ENCODE measurements around the gene RAET1G.
"Not testable (repeated sequence)": the region's sequence is repeated elsewhere in the genome, so short reads cannot be mapped to it uniquely, and the experiment has no call there.

The RAET1G gene

DNA sequence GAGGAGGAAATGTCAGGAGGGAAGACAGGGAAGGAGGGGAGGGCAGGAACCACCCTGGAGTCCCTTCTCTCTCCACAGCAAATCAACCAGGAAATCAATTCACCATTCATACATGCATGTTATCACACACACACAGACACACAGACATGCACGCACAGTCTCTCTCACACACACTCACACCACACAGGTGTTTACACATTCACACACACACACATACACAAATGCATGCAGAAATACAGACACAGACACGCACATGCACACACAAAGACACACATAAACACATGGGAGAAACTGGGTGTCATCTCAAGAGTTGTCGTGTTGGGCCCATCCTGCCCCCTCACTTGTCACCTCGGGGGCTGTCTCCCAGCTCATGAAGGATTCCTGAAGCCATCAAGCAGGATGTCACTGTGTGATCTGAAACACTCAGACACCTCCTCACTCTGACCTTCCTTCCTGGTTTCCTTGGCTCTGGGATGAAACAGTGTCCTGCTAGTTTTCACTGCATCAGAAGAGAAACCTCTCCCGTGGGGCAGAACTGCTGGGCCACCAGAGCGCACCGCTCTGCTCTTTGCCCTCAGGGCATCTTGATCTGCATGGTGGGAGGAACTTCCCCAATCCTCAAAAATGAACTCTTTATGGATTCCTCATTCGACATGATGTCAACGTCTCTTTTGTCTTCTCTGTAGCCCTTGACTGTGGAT, 9.2 kb downstream of the RAET1G start:
- no peak for DNase-seq (ENCODE audit: low read depth)
- no peak overlapping the region for H3K4me3 ChIP-seq (ENCODE audit: low read depth, low read length)
- no peak for TF ChIP-seq CTCF (conservative IDR thresholded peaks at IDR 0.05; ENCODE audit: low read depth, low read length)

DNA sequence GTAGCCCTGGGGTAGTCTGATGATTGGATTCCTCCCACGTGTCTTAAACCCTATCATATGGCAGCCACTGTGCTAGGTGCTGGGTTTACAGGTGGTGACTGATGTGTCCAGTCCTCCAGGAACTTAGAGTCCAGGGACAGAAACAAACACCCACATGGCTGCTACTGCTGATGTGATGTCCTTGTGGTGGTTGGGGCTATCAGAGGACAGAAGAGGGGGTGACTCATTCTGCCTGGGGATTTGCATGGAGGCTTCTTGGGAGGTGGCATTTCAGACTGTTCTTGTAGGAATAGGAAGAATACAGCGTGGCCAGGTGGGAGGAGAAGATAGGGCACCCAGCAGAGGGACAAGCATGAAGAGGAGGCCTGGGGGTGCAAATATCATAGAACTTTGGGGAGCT, 9.8 kb downstream of the RAET1G start:
- TF ChIP-seq CTCF (conservative IDR thresholded peaks at IDR 0.05; ENCODE audit: low read depth, low read length) = no peak
- H3K4me3 ChIP-seq (ENCODE audit: low read depth, low read length) = no peak overlapping the region
- DNase-seq (ENCODE audit: low read depth) = no peak

GRCh38 chr6:149912680-149913079, 10.2 kb downstream of the RAET1G start:
- H3K4me3 ChIP-seq (ENCODE audit: low read depth, low read length); DNase-seq (ENCODE audit: low read depth): not testable (repeated sequence)

DNA sequence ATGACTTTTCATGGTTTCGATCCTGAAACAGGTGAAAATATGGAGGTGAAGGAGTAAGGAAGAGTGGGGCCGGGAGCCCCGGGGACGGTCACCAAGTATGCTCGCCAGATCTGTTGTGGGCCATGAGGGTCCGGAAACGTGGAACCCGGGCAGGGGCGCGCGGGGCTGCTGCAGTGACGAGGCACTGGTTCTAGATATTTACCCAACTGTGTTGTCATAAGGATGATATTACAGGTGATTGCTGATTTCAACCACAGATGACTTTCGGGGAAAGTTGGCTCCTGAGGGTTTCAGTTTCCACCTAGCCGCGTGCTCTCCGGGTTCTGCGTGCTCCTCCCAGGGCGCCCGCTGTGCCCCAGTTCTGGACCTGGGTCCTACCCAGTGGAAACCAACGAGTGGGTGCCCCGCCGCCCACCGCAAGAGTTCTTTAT, 12.2 kb downstream of the RAET1G start:
- H3K4me3 ChIP-seq (ENCODE audit: low read depth, low read length) = no peak overlapping the region
- no peak for TF ChIP-seq CTCF (conservative IDR thresholded peaks at IDR 0.05; ENCODE audit: low read depth, low read length)
- no peak for DNase-seq (ENCODE audit: low read depth)

GRCh38 chr6:149909701-149910470, 13.0 kb downstream of the RAET1G start:
- no peak for TF ChIP-seq CTCF (conservative IDR thresholded peaks at IDR 0.05; ENCODE audit: low read depth, low read length)
- no peak for DNase-seq (ENCODE audit: low read depth)
- H3K4me3 ChIP-seq (ENCODE audit: low read depth, low read length) = no peak overlapping the region

- DNase-seq (ENCODE audit: low read depth); H3K4me3 ChIP-seq (ENCODE audit: low read depth, low read length): not testable (repeated sequence)
These were observed 14.4 kb downstream of the RAET1G start for GRCh38 chr6:149908480-149908879.

- H3K4me3 ChIP-seq (ENCODE audit: low read depth, low read length) = no peak overlapping the region
- TF ChIP-seq CTCF (conservative IDR thresholded peaks at IDR 0.05; ENCODE audit: low read depth, low read length) = no peak
- no peak for DNase-seq (ENCODE audit: low read depth)
These were observed 15.6 kb downstream of the RAET1G start for GRCh38 chr6:149907317-149907716.

GRCh38 chr6:149906405-149906804, 16.5 kb downstream of the RAET1G start:
- H3K4me3 ChIP-seq (ENCODE audit: low read depth, low read length) = no peak overlapping the region
- no peak for TF ChIP-seq CTCF (conservative IDR thresholded peaks at IDR 0.05; ENCODE audit: low read depth, low read length)
- no peak for DNase-seq (ENCODE audit: low read depth)
